Bronchial epithelial cell (primary cell): ENCODE data around the gene HKDC1. TPM values are rescaled to one million over a fixed set of nuclear protein-coding genes. Genes with fewer than 3 reads are reported as not detected.

Source experiments
- DNase-seq: peaks from one replicate; pipeline ENCODE4 v3.0.0-alpha.2; 2010; ENCODE audit warnings: low read depth
- FAIRE-seq: peaks from 2 replicates; lab custom pipeline; 2011; peaks lifted over from hg19 to GRCh38; lab: Jason Lieb, UNC
- H3K27me3 ChIP-seq: 2 replicates; pipeline ENCODE4 v1.5.1; 2011; ENCODE audit warnings: low read length; ENCODE audit not compliant: control insufficient read depth, insufficient read depth
- H3K36me3 ChIP-seq: 2 replicates; pipeline ENCODE4 v1.5.1; 2011; ENCODE audit warnings: low read length; ENCODE audit not compliant: control insufficient read depth, insufficient read depth
- H3K4me3 ChIP-seq: 2 replicates; pipeline ENCODE4 v1.5.1; 2011; ENCODE audit warnings: mild to moderate bottlenecking, low read depth, low read length, control low read depth
- total RNA-seq: library from RNA; depleted of rRNA; stranded (reverse); fragments of >200 nt; gene quantifications from 2 replicates; pipeline ENCODE4 v1.2.1, GENCODE V29; 2014
- TF ChIP-seq, protein P1 (sequence below): IDR thresholded peaks from 2 replicates; pipeline ENCODE4 v1.5.1; 2011; ENCODE audit warnings: mild to moderate bottlenecking, moderate library complexity, low read length, control low read depth, inconsistent platforms; ENCODE audit not compliant: insufficient read depth, severe bottlenecking

HKDC1 gene
- total RNA-seq, 1 donor from 2014 or later, result 3.9 TPM

DNA sequence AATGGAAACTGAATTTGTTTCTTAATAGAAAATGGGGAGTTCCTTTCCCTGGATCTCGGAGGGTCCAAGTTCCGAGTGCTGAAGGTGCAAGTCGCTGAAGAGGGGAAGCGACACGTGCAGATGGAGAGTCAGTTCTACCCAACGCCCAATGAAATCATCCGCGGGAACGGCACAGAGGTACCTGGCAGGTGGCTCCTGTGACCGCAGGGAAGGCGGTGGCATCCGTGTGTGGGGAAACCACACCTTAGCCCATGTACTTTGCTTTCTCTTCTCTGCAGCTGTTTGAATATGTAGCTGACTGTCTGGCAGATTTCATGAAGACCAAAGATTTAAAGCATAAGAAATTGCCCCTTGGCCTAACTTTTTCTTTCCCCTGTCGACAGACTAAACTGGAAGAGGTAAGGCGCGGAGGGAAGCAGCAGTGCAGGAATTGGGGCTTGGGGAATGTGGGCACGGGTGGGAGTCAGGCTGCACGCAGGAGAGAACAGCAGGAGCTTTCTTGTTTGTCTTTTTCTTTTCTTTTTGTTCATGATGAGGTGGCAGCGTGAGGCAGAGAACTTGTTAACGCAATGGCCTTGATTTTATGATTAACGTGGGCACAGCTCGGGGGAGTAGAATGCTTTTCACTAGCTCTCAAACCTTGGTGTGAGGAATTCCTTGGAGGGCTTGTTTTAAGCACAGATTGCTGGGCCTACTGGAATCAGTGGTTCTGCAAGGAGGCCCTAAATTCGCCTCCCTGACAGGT is 12.8 kb downstream of the HKDC1 start:
- no peak for FAIRE-seq
- Histone ChIP-seq H3K4me3 (no peak overlapping the region), H3K36me3 (no peaks in the 10 kb centered on the region), H3K27me3 (no peaks in the 10 kb centered on the region)
- DNase-seq, result no peak
- TF ChIP-seq, protein P1, sequence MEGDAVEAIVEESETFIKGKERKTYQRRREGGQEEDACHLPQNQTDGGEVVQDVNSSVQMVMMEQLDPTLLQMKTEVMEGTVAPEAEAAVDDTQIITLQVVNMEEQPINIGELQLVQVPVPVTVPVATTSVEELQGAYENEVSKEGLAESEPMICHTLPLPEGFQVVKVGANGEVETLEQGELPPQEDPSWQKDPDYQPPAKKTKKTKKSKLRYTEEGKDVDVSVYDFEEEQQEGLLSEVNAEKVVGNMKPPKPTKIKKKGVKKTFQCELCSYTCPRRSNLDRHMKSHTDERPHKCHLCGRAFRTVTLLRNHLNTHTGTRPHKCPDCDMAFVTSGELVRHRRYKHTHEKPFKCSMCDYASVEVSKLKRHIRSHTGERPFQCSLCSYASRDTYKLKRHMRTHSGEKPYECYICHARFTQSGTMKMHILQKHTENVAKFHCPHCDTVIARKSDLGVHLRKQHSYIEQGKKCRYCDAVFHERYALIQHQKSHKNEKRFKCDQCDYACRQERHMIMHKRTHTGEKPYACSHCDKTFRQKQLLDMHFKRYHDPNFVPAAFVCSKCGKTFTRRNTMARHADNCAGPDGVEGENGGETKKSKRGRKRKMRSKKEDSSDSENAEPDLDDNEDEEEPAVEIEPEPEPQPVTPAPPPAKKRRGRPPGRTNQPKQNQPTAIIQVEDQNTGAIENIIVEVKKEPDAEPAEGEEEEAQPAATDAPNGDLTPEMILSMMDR, result no peak

DNA sequence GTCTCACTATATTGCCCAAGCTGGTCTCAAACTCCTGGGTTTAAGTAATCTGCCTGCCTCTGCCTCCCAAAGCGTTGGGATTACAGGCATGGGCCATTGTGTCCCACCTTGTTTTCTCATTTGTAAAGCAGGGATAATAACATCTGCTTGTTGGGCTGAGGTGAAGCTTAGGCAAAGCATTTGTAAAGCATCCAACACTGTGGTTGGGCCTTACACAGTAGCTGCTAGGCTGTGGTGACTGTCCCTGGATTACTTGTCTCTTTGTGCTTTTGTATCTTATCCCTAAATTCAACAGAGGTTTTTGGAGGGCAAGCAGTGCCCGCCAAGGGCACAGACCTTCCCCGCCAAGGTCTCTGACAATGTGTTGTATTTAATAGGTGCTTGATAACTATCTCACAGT is 14.3 kb downstream of the HKDC1 start:
- Histone ChIP-seq H3K27me3 (no peaks in the 10 kb centered on the region), H3K4me3 (no peak overlapping the region)
- no peak for FAIRE-seq

DNA sequence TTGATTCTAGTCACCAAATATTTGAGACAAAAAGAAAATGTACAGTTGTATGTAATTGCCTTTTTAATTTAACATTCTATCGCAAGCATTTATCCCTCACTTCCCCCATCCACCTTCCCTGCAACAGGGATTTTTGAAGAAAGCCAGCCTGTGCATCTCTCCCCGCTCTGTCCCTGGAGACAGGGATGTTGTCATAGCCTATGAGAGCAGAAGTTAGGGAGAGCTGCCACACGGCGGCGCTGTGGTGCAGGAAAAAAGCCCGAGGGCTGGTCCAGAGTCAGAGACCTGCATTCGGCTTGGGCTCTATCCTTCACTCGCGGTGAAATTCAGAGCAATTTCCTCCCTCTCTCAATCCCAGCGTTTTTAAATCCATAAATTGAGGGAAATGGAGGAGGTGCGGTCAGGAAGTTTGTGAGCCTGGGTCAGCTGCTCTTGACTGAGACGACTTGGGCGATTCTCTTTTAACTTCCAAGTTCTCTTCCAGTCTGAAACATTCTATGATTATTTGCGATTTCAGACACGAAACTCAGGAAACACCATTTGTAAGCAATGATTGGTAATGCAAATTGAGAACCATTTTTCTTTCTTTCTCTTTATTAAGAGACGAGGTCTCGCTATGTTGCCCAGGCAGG is 17.5 kb downstream of the HKDC1 start:
- Histone ChIP-seq H3K36me3 (no peaks in the 10 kb centered on the region), H3K4me3 (no peak overlapping the region), H3K27me3 (no peaks in the 10 kb centered on the region)
- DNase-seq (peak; percentile 55), FAIRE-seq (no peak)
- TF ChIP-seq, protein P1, result peak; percentile 87

More for the DNA sequence above, 14.3 kb downstream of the HKDC1 start:
- H3K36me3 ChIP-seq, result no peaks in the 10 kb centered on the region
- TF ChIP-seq, protein P1, result no peak
- DNase-seq, result no peak

DNA sequence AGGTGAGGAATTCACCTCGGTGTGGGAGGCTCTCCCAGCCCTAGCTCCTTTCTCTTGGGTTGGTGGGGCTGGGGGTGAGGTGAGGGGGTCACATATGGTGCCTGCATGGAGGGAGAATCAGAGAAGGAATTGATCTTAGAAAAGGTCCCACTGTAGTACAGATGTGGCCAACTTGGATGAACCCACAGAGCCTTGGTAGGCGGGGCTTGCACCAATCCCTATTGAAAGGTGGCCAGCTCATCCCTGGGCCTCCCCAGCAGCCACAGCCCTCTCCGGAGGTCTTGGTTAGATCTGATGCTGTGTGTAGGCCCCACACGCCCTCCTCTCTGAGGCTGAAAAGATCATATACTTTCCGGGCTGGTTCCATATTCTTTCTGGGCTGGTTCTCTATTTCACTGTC is 19.0 kb downstream of the HKDC1 start:
- H3K4me3 ChIP-seq, result no peak overlapping the region
- FAIRE-seq (no peak), DNase-seq (no peak)
- TF ChIP-seq, protein P1, result no peak
- H3K36me3 ChIP-seq, result no peaks in the 10 kb centered on the region
- H3K27me3 ChIP-seq, result no peaks in the 10 kb centered on the region

DNA sequence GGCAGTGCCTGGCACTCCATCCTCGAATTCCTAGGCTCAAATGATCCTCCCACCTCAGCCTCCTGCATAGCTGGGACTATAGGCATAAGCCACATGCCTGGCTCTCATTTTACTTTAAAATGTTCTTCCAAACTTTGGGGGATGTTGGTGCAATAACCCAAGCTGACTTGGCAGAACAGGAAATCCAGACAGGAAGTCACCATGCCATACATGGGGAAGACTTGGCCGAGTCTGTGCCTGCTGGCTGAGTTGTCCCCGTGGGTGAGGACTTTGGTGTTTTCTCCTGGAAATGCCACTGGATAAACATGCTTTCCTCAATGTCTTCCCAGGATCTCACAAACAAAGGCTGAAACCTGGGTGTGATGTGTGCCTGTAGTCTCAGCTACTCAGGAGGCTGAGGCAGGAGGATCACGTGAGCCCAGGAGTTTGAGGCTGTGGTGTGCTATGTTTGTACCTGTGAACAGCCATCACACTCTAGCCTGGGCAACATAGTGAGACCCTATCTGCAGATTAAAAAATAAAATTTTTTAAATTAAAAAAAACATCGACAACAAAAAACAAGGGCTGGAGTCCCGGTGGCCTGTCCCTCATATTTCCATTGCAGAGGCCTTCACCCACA is 19.8 kb downstream of the HKDC1 start:
- DNase-seq (no peak), FAIRE-seq (no peak)
- Histone ChIP-seq H3K4me3 (no peak overlapping the region), H3K36me3 (no peaks in the 10 kb centered on the region), H3K27me3 (no peaks in the 10 kb centered on the region)
- TF ChIP-seq, protein P1, result no peak
